DND-41 (cell line): ENCODE measurements around the gene THSD4.

ENCODE experiments used
- EZH2 ChIP-seq: IDR thresholded peaks from 3 replicates; pipeline ENCODE4 v1.6.1; 2012; ENCODE audit warnings: borderline replicate concordance, low read depth, mild to moderate bottlenecking, moderate library complexity, low read length, inconsistent platforms; ENCODE audit not compliant: severe bottlenecking
- TF ChIP-seq, protein P1 (sequence below): IDR thresholded peaks from 2 replicates; pipeline ENCODE4 v1.5.1; 2012; ENCODE audit warnings: borderline replicate concordance, low read length, moderate library complexity, mild to moderate bottlenecking; ENCODE audit not compliant: poor library complexity, severe bottlenecking; ENCODE audit errors: extremely low read depth

DNA sequence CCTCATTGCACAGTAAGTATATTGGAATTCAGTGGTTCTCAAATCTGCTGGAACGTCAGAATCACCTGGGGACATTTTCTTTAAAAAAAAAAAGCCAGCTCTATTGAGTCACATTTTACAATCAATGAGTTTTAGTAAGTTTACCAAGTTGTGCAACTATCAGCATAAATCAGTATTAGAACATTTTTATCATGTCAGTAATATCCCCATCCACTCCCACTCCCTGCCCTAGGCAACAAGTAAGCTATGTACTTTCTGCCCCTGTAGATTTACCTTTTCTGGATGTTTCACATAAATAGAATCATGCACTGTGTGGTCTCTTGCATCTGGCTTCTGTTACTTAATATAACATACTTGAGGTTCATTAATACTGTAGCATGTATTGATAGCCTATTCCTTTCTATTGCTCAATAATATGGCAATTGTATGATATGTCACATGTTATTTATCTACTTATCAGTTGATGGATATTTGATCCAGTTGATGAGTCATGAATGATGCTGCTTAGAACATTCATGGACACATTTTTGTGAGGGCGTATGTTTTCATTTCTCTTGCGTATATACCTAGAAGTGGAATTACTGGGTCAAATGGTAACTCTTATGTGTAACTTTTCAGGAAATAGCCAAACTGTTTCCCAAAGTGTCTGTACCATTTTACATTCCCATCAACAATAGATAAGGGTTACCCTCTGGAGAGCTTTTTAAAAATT lies 180.5 kb downstream of the THSD4 start:
- TF ChIP-seq, protein P1, sequence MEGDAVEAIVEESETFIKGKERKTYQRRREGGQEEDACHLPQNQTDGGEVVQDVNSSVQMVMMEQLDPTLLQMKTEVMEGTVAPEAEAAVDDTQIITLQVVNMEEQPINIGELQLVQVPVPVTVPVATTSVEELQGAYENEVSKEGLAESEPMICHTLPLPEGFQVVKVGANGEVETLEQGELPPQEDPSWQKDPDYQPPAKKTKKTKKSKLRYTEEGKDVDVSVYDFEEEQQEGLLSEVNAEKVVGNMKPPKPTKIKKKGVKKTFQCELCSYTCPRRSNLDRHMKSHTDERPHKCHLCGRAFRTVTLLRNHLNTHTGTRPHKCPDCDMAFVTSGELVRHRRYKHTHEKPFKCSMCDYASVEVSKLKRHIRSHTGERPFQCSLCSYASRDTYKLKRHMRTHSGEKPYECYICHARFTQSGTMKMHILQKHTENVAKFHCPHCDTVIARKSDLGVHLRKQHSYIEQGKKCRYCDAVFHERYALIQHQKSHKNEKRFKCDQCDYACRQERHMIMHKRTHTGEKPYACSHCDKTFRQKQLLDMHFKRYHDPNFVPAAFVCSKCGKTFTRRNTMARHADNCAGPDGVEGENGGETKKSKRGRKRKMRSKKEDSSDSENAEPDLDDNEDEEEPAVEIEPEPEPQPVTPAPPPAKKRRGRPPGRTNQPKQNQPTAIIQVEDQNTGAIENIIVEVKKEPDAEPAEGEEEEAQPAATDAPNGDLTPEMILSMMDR, result no peak
- TF ChIP-seq EZH2, result no peak
